A673 (cell line): ENCODE measurements around the gene DIS3L2.

Source experiments
- CTCF ChIP-seq: fragments of 300-800, 200-600 bp; sonication (generic); conservative IDR thresholded peaks from 2 replicates; pipeline ENCODE4 v1.5.1; 2017; ENCODE audit warnings: low read depth, mild to moderate bottlenecking, antibody characterized with exemption, low read length, moderate library complexity, mixed read lengths
- EZH2 ChIP-seq: fragments of 200-600 bp; sonication (generic); IDR thresholded peaks from 2 replicates; pipeline ENCODE4 v1.6.1; 2017; ENCODE audit warnings: borderline replicate concordance, low read depth, mild to moderate bottlenecking, mixed read lengths, antibody characterized with exemption, low read length; ENCODE audit not compliant: poor library complexity, severe bottlenecking

- TF ChIP-seq CTCF = no peak
- no peak for TF ChIP-seq EZH2
Observed at GRCh38 chr2:232238596-232238995, 277.1 kb downstream of the DIS3L2 start.
